Measurements from ENCODE around the gene PDLIM1.
A peak's percentile ranks its signal among the peaks of the same experiment; 100 is the strongest.

Gene PDLIM1, protein sequence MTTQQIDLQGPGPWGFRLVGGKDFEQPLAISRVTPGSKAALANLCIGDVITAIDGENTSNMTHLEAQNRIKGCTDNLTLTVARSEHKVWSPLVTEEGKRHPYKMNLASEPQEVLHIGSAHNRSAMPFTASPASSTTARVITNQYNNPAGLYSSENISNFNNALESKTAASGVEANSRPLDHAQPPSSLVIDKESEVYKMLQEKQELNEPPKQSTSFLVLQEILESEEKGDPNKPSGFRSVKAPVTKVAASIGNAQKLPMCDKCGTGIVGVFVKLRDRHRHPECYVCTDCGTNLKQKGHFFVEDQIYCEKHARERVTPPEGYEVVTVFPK

DNA sequence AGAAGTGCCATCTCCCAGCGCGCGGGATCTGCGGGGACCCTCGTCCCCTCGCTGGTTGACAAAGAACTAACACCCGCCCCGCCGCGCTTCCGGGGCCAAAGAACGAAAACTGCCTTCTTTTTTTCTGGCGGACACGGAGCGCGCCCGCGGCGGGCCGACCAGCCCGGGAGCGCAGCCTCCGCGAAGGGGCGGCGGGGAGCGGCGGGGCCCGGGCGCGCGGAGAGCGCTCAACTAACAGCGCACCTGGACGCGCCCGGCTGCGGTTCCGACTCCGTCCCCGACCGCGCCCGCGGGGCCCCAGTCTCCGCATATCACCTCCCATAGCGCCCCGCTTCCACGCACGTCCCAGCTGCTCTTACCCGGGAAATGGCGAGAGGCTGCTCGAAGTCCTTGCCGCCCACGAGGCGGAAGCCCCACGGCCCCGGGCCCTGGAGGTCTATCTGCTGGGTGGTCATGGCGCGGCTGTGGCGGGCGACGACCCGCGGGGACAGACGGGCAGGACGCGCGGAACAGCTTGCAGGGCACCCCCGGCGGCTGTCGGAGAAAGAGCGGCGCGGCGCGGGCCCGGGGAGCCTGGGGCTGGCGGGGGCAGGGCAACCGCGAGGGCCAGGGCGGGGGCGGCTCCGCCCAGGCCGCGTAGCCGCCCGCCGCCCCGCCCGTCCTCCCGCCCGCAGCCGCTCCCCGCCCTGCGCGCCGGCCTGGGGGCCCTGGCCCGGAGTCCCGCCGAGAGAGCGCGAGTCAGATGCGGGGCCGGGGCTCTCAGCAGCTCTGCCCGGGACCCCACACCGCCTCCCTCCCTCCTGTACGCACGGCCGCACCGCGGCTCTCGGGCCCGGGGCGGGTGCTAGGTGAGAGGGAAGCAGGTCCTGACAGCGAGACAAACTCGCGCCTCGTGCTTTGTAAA lies at the start of gene PDLIM1:
Gene PDLIM1 (minus strand): TSS at position 543 of the 904 bp plus-strand sequence. CDS start 88 bp downstream, at position 455.
- peak; percentile 23 for DNase-seq (ENCODE audit: low spot score)

DNA sequence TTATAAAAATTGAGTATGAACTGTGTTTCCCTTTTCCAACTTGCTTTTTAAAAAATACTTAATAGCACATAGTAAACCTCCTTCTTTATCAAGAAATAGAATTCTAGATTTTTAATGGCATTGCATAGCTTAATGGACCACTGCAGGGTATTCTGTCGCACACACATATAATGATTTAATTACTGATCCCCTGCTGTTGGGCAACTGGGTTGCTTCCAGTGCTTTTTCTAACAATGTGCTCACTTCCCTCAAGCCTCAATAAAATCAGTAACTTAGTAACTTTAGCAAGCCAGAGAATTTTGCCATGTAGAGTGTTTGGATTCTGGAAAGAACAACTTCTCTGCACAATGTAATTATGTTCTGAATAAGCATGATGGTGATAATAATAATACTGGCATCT lies 49.1 kb upstream of the PDLIM1 start:
- DNase-seq (ENCODE audit: low spot score), result no peak

DNA sequence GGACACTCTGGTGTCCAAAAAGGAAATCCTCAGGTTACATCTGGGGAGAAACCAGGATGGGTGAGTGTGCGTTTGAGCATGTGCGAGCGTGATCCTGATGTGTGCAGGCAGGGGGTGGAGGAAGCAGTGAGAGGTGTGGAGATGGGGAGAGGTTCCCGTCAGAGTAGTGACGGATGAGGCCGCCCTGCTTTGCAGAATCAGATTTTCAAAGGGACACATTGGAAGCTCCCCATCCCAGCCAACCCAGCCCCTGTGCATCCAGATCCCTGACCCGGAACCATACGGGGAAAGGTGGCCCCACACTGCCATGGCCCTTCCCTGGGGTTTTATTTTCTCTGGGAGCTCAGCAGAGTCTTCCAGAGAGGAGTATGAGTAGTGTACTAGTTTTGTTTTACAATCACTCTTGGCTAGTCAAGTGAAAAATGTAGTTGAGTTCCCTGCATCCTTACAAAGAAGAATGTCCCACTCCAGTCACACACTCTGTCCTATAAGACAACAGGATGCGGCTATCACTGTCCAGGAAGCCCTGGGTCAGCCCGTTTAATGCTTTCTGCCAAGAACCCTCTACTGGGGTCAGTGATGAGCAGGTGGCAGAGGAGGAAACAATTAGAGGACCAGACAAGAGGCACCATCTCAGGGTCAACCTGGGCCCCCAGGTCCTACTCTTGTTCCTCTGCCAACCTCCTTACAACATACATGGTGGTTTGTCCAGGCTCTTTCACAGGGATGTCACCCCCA lies 46.8 kb upstream of the PDLIM1 start:
- no peak for DNase-seq (ENCODE audit: low spot score)

DNA sequence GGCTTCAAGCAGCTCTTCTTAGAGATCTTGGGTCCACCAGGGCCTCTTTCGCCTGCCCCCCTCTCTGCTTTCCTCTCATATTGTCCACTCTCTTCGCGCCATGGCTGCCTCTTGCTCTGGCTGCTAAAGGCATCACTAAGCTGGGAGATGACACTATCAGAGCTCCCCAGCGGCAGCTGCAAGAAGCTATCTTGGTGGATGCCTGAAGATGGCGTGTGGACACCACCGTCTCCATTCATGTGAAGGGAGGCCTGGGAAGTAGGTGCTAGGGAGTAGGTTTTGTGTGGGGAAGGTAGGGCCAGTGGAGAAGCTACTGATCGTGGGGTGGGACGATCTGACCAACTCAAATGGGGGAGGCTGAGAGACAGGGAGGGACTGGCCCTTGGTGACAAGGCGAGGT lies 45.9 kb upstream of the PDLIM1 start:
- DNase-seq (ENCODE audit: low spot score), result no peak

DNA sequence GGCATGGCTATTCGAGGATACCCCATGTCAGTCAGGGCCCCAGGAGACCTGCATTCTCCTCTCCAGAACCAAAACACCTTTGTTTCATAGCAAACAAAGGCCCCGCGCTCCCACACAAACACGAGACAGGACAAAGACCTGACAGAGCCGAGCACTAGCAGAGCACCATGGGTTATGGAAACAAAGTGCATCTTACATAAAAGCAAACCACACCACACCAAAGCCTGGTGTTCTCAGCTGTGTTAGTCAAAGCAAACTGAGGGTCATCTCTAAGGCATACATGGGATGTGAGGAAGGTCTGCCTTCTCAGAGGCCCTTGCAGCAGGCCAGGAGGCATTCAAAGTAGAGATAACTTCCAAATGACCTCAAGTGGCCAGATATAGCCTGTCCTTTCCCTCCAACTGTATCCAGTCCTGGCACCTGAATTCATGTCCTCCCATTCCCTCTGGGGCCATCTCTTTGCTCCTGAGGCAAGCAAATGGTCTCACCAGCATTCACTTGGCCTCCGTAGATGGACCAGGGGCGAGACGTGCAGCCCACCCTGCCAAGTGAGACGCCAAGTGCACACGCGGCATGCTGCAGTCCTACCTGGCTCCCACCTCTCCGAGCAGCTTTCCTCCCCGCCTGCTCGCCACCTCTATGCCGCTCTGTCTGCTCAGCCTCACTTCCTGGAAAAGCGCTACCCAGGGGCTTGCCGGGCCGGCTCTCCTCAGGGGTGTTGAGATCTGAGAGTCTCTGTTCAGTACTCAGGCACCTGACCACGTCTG lies 45.3 kb upstream of the PDLIM1 start:
- DNase-seq (ENCODE audit: low spot score), result no peak

DNA sequence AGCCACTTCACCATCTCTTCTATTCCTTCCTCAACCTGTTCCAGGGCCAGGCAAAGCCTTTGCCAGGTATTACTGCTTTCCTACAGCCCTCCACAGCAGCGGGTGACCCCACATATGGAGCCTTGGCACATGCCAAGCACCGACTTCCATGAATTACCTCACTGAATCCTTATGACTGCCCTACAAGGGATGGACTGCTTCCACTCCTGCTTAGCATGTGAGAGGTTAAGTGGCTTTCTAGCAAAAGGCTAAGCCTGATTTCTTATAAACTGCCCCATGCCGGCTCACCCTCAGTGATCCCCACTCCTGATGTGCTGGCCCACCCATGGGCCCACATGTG lies 44.0 kb upstream of the PDLIM1 start:
- DNase-seq (ENCODE audit: low spot score), result no peak

DNA sequence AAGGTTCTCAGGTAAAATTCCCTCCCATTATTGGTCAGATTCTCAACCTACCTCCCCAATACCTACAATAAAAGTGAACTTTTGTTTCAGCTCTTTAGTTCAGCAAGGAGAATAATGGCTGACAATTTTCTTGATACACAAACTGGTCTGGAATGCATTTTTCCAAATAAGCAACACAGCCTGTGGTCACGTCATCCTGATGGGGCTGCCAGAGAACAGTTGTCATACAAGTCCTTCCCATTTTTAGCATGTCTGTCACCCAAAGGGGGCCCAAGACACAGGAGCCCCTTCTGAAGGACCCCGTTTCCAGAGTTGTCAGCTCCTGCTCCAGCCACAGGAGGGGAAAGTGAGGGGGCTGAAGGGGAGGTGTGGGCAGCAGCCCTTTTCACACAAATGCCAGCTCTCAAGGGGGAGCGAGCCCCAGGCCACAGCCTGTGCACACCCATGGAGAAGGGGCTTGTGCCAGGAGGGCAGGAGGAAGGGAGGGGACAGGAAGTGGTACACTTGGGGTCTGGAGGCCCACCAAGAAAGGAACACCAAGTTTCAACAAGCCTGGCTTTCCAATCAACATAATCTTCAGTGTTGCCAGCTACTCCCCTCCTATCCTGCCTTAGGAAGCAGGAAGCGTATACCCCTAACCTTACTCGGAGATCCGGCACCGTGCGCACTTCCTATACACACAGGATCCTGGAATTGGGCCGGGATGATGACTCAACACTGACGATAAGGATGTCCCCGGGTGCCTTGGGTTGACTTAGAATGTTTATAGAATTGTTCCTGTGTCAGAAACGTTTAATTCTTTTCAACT lies 43.4 kb upstream of the PDLIM1 start:
- DNase-seq (ENCODE audit: low spot score), result no peak

DNA sequence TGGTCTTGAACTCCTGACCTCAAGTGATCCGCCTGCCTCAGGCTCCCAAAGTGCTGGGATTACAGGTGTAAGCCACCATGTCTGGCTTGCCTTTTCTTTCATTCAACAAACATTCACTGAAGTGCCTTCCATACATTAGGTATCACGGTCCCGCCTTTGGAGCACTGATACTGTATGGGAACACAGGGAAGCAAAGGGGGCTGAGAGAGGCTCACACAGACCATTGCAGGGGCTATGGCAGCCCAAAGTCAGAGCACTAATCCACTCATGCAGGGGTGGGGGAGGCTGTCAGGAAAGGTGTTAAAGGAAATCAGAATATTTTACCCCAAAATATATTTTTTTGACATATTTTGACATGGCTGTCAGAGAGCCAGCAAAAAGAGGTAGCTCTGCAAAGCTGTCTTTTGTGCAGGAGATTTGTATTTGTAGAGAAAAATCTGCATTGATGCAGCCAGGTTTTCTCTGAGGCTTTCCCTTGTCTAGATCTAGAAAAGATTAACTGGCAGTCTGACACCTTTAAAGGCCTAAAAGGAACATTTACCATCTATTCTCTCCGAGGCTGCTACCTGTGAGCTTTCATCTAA lies 42.0 kb upstream of the PDLIM1 start:
- DNase-seq (ENCODE audit: low spot score), result no peak

DNA sequence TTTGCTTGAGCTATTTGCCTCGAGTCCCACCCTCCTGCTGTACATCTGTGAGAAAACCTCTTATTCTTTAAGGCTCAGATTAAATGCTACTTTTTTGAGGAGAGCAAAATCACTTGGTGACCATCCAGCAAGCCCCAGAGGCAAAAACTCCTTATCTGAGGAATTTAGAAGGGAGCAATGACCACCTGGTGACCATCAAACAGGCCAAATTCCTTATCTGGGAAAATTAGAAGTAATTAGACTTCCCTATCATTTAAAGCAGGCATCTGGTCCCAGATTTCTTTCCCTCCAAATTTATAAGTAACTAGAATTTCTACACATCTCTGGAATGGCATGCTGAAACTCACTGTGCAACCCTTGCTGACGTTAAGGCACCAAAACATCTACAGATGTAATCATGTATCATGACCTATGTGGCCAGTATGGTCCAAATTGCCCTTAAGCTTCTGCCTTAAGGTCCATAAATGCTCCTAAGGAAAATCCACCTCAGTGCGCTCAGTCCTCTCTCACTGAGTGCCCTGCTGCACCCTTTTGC lies 40.9 kb upstream of the PDLIM1 start:
- DNase-seq (ENCODE audit: low spot score), result no peak

DNA sequence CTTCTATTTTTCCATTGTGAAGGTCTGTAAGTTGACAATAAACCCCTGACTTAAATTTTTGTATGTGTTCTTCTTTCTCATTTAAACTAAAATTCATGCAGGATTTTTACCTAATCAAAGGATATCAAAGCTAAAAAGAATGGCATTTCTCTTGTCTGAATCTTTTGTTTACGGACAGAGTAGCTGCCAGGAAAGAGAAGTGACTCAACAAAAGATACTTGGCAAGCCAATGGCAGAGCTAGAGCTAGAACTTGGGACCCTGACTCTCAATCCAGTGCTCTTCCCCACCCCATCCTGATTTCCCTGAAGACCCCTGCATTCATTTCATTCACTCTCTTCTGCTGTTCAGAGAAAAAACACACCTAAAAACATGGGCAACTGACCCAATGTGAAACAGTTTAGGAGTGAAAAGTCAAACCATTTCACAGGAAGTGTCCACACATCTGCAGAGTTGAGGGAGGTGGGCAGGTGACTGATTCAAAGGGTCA lies 40.2 kb upstream of the PDLIM1 start:
- DNase-seq (ENCODE audit: low spot score), result no peak

DNA sequence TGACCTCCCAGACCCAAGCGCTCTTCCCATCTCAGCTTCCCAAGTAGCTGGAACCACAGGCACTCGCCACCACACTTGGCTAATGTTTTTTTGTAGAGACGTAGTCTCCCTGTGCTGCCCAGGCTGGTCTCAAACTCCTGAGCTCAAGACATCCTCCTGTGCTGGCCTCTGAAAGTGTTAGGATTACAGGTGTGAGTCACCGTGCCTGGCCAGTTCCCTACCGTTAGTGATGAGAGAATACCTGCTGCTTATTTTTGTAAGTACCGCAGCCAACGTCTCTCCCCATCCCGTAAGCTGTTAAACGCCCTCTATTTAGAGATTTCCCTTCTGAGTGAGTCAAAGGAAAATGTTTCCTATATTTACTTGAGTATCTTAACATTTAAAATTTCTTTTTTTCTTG lies 38.5 kb upstream of the PDLIM1 start:
- DNase-seq (ENCODE audit: low spot score), result no peak

DNA sequence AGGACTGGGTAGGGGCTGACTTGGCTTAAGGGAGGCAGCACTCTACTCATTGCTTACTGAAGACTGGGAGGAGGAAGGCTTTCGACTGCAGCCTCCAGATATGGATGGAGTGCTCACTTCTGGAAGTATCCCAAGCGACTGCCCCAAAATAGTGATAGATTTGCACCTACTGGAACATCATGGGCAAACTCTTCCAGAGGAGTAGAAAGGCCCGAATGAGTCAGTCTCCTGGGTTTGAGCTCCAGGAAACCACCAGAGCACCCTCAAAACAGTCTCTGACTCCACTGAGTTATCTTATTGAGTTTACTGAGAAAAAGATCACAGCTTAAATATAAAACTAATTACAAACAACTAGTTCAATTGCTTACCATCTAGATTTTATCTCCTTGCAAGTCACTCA lies 37.2 kb upstream of the PDLIM1 start:
- DNase-seq (ENCODE audit: low spot score), result no peak

DNA sequence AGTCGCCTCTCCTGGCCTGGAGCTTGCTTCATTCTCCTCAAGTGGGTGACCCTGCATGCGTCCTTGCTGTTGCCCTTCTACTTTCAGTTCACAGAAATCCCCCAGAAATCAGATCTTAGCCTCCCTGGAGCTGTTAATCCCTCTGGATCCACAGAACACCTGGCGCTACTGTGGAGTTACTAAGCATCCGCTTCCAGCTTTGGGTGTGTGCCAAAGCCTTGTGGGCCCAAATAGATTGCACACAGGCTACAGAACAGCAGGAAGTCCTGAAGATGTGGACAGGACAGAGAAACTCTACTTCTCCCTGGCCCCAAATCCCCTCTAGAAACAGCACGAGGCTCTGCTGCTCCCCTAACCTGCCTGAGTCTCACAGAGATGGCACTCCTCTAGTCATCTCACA lies 36.6 kb upstream of the PDLIM1 start:
- no peak for DNase-seq (ENCODE audit: low spot score)

DNA sequence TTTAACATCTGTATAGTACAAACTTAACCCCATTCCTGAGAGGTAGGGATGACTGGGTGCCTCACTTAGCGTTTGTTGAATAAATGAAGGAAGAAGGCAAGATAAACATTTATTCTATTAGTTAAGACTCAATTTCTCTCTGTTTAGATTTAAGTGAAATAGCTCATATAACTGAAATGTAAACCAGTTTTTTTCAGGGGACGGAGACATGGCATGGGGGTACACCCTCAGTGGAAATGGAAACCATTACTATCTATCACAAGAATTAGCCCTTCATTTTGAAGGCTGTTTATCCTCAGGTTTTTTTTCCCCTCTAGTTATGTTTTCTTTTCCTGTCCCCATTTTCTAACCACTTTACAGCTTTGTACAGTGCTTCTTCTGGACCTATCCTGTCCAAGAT lies 35.6 kb upstream of the PDLIM1 start:
- DNase-seq (ENCODE audit: low spot score), result no peak

DNA sequence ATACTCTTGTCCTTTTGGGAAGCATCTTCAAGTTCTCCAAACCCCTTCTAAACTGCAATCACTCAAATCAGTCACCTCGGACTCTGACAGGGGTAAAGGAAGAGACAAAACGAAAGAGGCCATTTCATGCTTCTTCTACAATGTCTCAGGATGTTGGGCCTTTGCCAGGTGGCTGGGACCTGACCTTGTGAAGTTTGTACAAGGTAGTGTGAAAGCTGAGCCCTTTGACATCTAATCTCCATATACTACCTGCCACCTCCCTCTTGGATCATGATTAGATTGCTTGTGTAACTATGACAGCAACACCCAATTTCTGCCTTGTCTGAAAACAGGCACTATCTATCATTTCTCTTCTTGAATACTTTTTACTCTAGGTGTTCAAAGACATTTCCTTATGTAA lies 35.1 kb upstream of the PDLIM1 start:
- no peak for DNase-seq (ENCODE audit: low spot score)

DNA sequence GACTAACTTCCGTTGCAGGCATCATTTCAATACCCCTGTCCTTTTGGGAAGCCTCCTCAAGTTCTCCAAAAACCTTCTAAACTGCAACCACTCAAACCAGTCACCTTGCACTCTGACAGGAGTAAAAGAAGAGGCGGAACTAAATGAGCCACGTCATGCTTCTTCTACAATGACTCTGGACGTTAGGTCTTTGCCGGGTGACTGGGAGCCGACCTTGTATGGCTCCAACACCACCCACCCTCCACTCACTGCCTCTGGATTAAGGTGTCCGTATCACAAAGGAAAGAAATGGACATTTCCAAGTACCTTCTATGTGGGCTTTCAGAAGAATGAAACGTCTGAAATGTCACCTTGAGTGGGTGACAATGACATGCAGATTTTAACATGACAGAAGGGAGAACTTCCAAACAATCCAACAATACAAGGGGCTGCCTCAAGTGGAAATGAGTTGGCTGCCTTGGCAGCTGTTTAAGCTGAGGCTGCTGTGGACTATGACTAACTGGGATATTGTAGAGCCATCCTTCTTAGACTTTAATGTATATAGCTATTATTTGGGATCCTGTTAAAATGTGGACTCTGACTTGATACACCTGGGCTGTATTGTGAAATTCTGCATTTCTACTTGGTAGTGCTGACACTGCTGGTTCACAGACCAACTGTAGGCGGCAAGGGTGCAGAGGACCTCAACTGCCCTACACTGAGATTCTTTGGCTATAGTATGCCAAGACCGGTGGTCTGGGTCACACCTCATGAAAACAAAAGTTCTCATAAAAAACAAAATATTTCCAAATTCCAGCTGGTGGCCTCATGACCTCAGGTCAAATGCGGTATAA lies 33.8 kb upstream of the PDLIM1 start:
- no peak for DNase-seq (ENCODE audit: low spot score)

DNA sequence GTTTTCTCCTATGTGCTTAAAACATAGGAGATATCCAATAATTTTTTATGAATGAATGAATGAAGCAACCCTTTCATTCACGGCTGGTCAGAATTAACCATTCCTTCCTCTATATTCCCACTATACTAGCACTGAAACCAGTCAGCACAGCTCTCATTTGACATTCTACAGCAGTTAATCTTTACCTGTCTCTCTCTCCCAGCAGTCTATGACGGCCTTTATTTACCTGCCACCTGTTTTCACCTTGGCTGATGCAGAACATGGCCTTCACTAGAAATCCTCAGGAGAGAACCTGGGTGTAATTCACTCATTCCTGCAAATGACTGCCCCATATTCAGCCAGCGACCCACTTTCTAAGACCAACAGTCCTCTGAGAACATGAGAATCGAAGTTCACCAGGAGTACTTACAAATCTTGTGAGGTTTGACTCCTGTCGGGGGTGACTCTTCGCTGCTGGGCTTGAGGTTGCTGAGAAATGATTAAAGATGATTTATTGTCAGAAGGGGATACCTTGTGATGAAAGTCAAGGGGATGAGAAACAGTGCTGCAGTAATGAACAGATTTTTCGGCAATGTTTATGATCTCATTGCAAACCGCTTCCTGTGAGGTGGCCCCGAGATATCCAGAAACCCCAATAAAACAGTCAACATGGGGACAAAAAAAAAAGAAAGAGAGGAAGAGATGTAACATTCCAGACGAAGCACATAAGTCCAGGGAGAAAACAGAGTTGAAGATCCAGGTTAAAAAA lies 30.9 kb upstream of the PDLIM1 start:
- DNase-seq (ENCODE audit: low spot score), result no peak

DNA sequence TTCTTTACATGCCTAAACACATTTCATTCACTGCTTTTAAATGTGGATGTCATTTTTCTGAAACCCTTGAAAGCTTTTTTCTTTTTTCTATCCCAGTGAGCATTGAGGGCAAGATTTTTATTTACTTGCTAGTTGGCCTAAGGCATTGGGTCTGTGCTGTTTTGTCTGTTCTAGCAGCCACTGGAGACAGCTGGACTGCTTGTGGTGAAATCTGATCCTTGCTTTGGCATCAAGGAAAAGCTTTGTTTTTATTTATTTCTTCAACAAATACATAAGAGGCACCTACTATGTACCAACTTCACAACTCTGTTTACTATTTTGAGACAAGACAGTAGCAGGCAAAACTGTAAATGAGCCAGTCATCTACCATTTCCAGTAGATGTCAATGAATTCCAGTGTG lies 28.4 kb upstream of the PDLIM1 start:
- no peak for DNase-seq (ENCODE audit: low spot score)

DNA sequence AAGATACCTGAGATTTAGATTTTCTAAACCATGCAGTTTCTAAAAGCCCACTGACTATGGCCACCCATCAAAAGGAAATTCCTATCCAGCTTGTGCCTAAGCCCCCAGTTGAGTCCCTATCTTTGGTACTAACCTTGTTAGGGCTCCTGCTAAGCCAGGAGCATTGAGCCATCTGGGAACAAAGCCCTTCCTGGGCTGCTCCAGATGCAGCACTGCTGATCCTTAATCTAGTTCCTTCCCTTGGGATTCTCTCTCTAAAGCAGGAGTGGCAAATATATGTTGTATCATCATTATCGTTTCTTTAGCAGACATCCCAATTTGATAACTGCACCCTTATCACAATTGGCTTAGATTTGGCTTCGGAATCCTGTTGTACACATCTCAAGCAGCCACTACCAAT lies 24.7 kb upstream of the PDLIM1 start:
- no peak for DNase-seq (ENCODE audit: low spot score)
